GM12878 (cell line): ENCODE data around the gene DACH2. TPM values are rescaled to one million over a fixed set of nuclear protein-coding genes. Genes with fewer than 3 reads are reported as not detected.

Experiments used
- ATAC-seq: fragments of 200-7000 bp; cut with Tn5 transposase; 3 replicates; pipeline ENCODE4 v1.9.1; 2020; ENCODE audit warnings: mild to moderate bottlenecking, moderate library complexity
- BruUV-seq: library from RNA; stranded (reverse); fragments of 400-500 nt; replicated peaks from 2 replicates; lab custom pipeline; 2021; lab: Mats Ljungman, UMichigan
- CTCF ChIA-PET: fragments of 300-600 bp; sonication (Branson Sonifier 250); formaldehyde crosslinking; extraction: SDS; loops from one replicate; lab custom pipeline; 2021; ENCODE audit warnings: inconsistent platforms; lab: Yijun Ruan, JAX
- POLR2A ChIA-PET: fragments of 350-600 bp; formaldehyde crosslinking; extraction: SDS; loops from one replicate; lab custom pipeline; 2021; ENCODE audit warnings: inconsistent platforms; lab: Charles Lee
- RAD21 ChIA-PET: fragments of 300-600 bp; sonication (Branson Sonifier 250); formaldehyde crosslinking; loops from one replicate; lab custom pipeline; 2023; ENCODE audit warnings: antibody characterized with exemption; ENCODE audit not compliant: unreplicated experiment; lab: Charles Lee
- SMC1A ChIA-PET: fragments of 300-600 bp; sonication (Branson Sonifier 250); formaldehyde crosslinking; loops from one replicate; lab custom pipeline; 2023; ENCODE audit not compliant: unreplicated experiment, uncharacterized antibody; lab: Charles Lee
- DNase-seq: peaks from one replicate; pipeline ENCODE4 v3.0.0-alpha.2; 2011; ENCODE audit warnings: low read depth, low spot score
- FAIRE-seq: peaks from 3 replicates; lab custom pipeline; 2011; peaks lifted over from hg19 to GRCh38; lab: Jason Lieb, UNC
- H2AFZ ChIP-seq: 2 replicates; pipeline ENCODE4 v1.6.0; 2011; ENCODE audit warnings: low read depth, low read length, control low read depth; ENCODE audit not compliant: control insufficient read depth
- H3K27ac ChIP-seq: 2 replicates; pipeline ENCODE4 v1.5.1; 2011; ENCODE audit warnings: control low read depth; ENCODE audit not compliant: control insufficient read depth, insufficient read depth
- H3K27me3 ChIP-seq, 2 experiments: replicated peaks in 1 of 2; 2 replicates each; pipeline versions ENCODE4 v1.6.0 to v1.6.1; 2011; ENCODE audit warnings: low read length in 1 of 2; ENCODE audit not compliant: control insufficient read depth in 2 of 2, insufficient read depth in 2 of 2
- H3K36me3 ChIP-seq, 2 experiments: 2 replicates each; pipeline ENCODE4 v1.5.1; 2011; ENCODE audit warnings: low read length in 1 of 2; ENCODE audit not compliant: control insufficient read depth in 2 of 2, insufficient read depth in 2 of 2
- H3K4me1 ChIP-seq: 2 replicates; pipeline ENCODE4 v1.6.1; 2011; ENCODE audit warnings: mild to moderate bottlenecking, low read length, moderate library complexity, mixed read lengths; ENCODE audit not compliant: control insufficient read depth, insufficient read depth
- H3K4me2 ChIP-seq: 2 replicates; pipeline ENCODE4 v1.6.0; 2011; ENCODE audit warnings: control low read depth; ENCODE audit not compliant: control insufficient read depth, insufficient read depth
- H3K4me3 ChIP-seq: fragments of 200-600 bp; sonication (generic); 2 replicates; pipeline ENCODE4 v1.5.1; 2016
- H3K79me2 ChIP-seq: 2 replicates; pipeline ENCODE4 v1.6.0; 2011; ENCODE audit warnings: low read length; ENCODE audit not compliant: control insufficient read depth, insufficient read depth
- H3K9ac ChIP-seq: 2 replicates; pipeline ENCODE4 v1.8.0; 2011; ENCODE audit warnings: low read length, control low read depth, mixed read lengths; ENCODE audit not compliant: control insufficient read depth, insufficient read depth
- H3K9me3 ChIP-seq: replicated peaks from 3 replicates; pipeline ENCODE4 v1.5.1; 2011; ENCODE audit warnings: mild to moderate bottlenecking, low read length; ENCODE audit not compliant: control insufficient read depth, insufficient read depth
- H4K20me1 ChIP-seq: 2 replicates; pipeline ENCODE4 v1.6.0; 2011; ENCODE audit not compliant: control insufficient read depth, insufficient read depth
- BMI1 ChIP-seq: fragments of 450-650 bp; IDR thresholded peaks from 2 replicates; pipeline ENCODE4 v1.6.1; 2016; ENCODE audit warnings: mild to moderate bottlenecking, moderate library complexity, borderline replicate concordance
- CEBPZ ChIP-seq: fragments of 150-350 bp; IDR thresholded peaks from 2 replicates; pipeline ENCODE4 v1.6.1; 2016; ENCODE audit warnings: low read depth, low read length
- DPF2 ChIP-seq: fragments of 450-650 bp; IDR thresholded peaks from 2 replicates; pipeline ENCODE4 v1.6.1; 2017; ENCODE audit warnings: mild to moderate bottlenecking
- E2F8 ChIP-seq: fragments of 450-650 bp; IDR thresholded peaks from 2 replicates; pipeline ENCODE4 v1.6.1; 2018; ENCODE audit warnings: mild to moderate bottlenecking, low read depth, moderate library complexity; ENCODE audit not compliant: partially characterized antibody
- EP300 ChIP-seq, 2 experiments: fragments of 150-350 bp in 1 of 2; IDR thresholded peaks; 2 replicates each; pipeline ENCODE4 v1.6.1; 2011 to 2012; ENCODE audit warnings: low read depth in 2 of 2, low read length in 2 of 2, borderline replicate concordance in 1 of 2, improper control_type of control experiment in 1 of 2, inconsistent platforms in 1 of 2; ENCODE audit not compliant: control insufficient read depth in 1 of 2
- EZH2 ChIP-seq: IDR thresholded peaks from 2 replicates; pipeline ENCODE4 v1.6.1; 2012; ENCODE audit warnings: low read depth, mild to moderate bottlenecking, control low read depth, inconsistent platforms, low read length, borderline replicate concordance; ENCODE audit not compliant: control insufficient read depth
- HCFC1 ChIP-seq: fragments of 150-350 bp; IDR thresholded peaks from 2 replicates; pipeline ENCODE4 v1.6.1; 2014; ENCODE audit warnings: low read length
- JUNB ChIP-seq: IDR thresholded peaks from 2 replicates; pipeline ENCODE4 v1.6.1; 2016; ENCODE audit warnings: antibody characterized with exemption, mild to moderate bottlenecking
- LARP7 ChIP-seq: fragments of 450-650 bp; IDR thresholded peaks from 2 replicates; pipeline ENCODE4 v1.6.1; 2017; ENCODE audit warnings: mild to moderate bottlenecking
- MYC ChIP-seq: IDR thresholded peaks from 2 replicates; pipeline ENCODE4 v1.6.1; 2011; ENCODE audit warnings: mild to moderate bottlenecking, low read length, moderate library complexity, inconsistent platforms; ENCODE audit not compliant: insufficient read depth, insufficient replicate concordance, insufficient read length, severe bottlenecking
- NFYB ChIP-seq: IDR thresholded peaks from 2 replicates; pipeline ENCODE4 v1.6.1; 2011; ENCODE audit warnings: low read depth, mild to moderate bottlenecking, low read length, improper control_type of control experiment, moderate library complexity; ENCODE audit not compliant: insufficient read depth
- SRF ChIP-seq, 2 experiments: IDR thresholded peaks; 2 replicates each; pipeline ENCODE4 v1.6.1; 2011; ENCODE audit warnings: low read depth in 2 of 2, low read length in 2 of 2, mild to moderate bottlenecking in 1 of 2, moderate library complexity in 1 of 2
- ZBTB40 ChIP-seq: fragments of 450-650 bp; IDR thresholded peaks from 2 replicates; pipeline ENCODE4 v1.6.1; 2016; ENCODE audit warnings: mild to moderate bottlenecking, moderate library complexity, borderline replicate concordance
- ZNF622 ChIP-seq: fragments of 450-650 bp; IDR thresholded peaks from 2 replicates; pipeline ENCODE4 v1.6.1; 2017; ENCODE audit warnings: mild to moderate bottlenecking, inconsistent platforms
- WGBS: methylation state at CpG from one replicate; pipeline ENCODE4 v1.1.6; 2016; ENCODE audit warnings: low lambda C conversion rate; ENCODE audit not compliant: insufficient replicate concordance, insufficient coverage; ENCODE audit errors: missing lambda C conversion rate; 5-methylcytosine and 5-hydroxymethylcytosine counted together
- in situ Hi-C: fragments of 300-500 bp; cut with MboI; formaldehyde crosslinking; loops from 9 replicates; pipeline ENCODE4 v1.14.3; 2018; ENCODE audit warnings: mixed read lengths
- intact Hi-C: fragments of 100-400 bp; cut with micrococcal nuclease; formaldehyde crosslinking; loops from one replicate; pipeline ENCODE4 v1.14.2; 2022; ENCODE audit not compliant: unreplicated experiment
- polyA plus RNA-seq, 11 experiments: library from polyadenylated mRNA; depleted of rRNA in 4 of 11; unstranded in 6 of 11; stranded (reverse) in 5 of 11; fragments of >200 nt; fragmentation: Nextera tagmentation in 4 of 11; fragmentation: Illumina TruSeq in 1 of 11; extraction: Ambion mirVana in 4 of 11; extraction: Trizol in 1 of 11; gene quantifications; 1 replicate in 1 of 11; 2 replicates in 10 of 11; pipeline versions ENCODE4 v1.2.1 to v1.2.3, GENCODE V29; 2011 to 2016; ENCODE audit warnings: inconsistent platforms in 2 of 11, missing spikeins in 2 of 11, low read depth in 1 of 11
- total RNA-seq, 4 experiments: library from RNA; depleted of rRNA in 3 of 4; stranded (reverse); fragments of >200 nt in 3 of 4; fragmentation: Illumina TruSeq in 1 of 4; extraction: Trizol in 1 of 4; gene quantifications; 2 replicates each; pipeline versions ENCODE4 v1.2.1 to v1.2.3, GENCODE V29; 2013 to 2021

The DACH2 gene
- total and polyA plus RNA-seq, 10 of the 15 experiments (the other 5 are each of a cell fraction or from before 2014, with no cell fraction given) = 0.03 to 0.19 (median 0.07) TPM; not detected in 6

GRCh38 chrX:86507331-86507730 lies 359.1 kb downstream of the DACH2 start:
- ChIA-PET SMC1A (no interaction called here), CTCF (no interaction called here), RAD21 (no interaction called here), POLR2A (no interaction called here)
- H3K27me3 ChIP-seq = no peaks in the 10 kb centered on the region
- FAIRE-seq (no peak), DNase-seq (no peak), ATAC-seq (no peak)
- intact Hi-C loops (no loop called here), in situ Hi-C loops (no loop called here)
- no peaks in the 10 kb centered on the region for H3K36me3 ChIP-seq
- H3K9ac ChIP-seq = no peak overlapping the region
- no peak overlapping the region for H3K4me2 ChIP-seq
- BruUV-seq = no TSS peak
- H3K4me1 ChIP-seq = no peaks in the 10 kb centered on the region
- H3K27ac ChIP-seq = no peak overlapping the region
- H3K9me3 ChIP-seq = no peaks in the 10 kb centered on the region
- H3K79me2 ChIP-seq = no peaks in the 10 kb centered on the region
- no peak overlapping the region for H3K4me3 ChIP-seq
- WGBS = 0% methylated on average over 1 of the region's 2 CpGs
- no peaks in the 10 kb centered on the region for H4K20me1 ChIP-seq
- H2AFZ ChIP-seq = no peak overlapping the region
- no peak for TF ChIP-seq JUNB
- no peak for TF ChIP-seq ZBTB40
- TF ChIP-seq EZH2 = no peak
- no peak for TF ChIP-seq BMI1
- no peak for TF ChIP-seq ZNF622
- no peak for TF ChIP-seq MYC
- TF ChIP-seq HCFC1 = no peak
- TF ChIP-seq EP300 (IDR thresholded peaks at IDR 0.05; ENCODE audit: borderline replicate concordance in 1 of 2, control insufficient read depth in 1 of 2, low read depth in 2 of 2, low read length in 2 of 2) = no peak
- no peak for TF ChIP-seq SRF (IDR thresholded peaks at IDR 0.05; ENCODE audit: low read depth in 2 of 2, low read length in 2 of 2)
- TF ChIP-seq NFYB = no peak
- no peak for TF ChIP-seq DPF2
- no peak for TF ChIP-seq E2F8
- no peak for TF ChIP-seq LARP7
- no peak for TF ChIP-seq CEBPZ
